Ammon's horn (tissue), 1 donor: ENCODE measurements around the gene IQSEC3.
"Not testable (repeated sequence)": the region's sequence is repeated elsewhere in the genome, so short reads cannot be mapped to it uniquely, and the experiment has no call there.

Source experiments
- DNase-seq: peaks from one replicate; pipeline ENCODE4 v3.0.0-alpha.2; 2016; ENCODE audit warnings: low spot score

Gene IQSEC3

DNA sequence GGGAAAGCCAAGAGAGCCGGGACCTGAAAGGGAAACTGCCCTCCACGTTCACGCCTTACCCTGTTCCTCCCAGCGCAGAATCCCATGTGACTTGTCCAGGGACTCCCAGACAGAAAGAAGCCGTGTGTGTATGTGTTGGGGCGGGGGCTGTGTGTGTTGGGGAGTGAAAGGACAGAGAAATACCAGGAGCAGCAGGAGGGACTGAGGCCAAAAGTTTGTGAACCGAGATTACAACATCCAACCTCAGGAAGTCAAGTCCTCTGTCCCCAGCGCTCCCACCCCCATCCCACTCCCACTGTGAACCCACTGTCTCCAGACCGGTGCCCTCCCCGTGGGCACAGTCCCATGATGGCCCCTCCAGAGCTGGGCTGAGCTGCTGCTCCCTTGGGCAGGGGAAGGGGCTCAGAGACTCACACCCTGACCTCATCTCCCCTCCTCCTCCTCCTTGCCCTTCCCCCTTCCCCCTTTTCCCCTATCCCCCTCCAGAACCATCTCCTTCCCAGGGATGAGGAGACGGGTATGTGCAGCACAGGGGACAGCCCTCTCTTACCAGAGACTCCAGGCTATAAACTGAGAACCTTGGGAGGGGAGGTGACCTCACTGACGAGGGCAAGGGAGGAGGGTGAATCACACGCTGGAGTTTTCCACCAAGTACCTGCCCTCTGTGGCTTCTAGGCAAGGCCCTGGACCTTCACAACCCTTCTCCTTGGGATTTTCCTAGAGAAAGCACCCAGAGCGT, 147.6 kb downstream of the IQSEC3 start, which contains the start of gene SLC6A12:
SLC6A12 (minus strand) TSS at position 155 of the 739 bp plus-strand sequence. CDS start 4,171 bp downstream, outside the sequence.
- no peak for DNase-seq

DNA sequence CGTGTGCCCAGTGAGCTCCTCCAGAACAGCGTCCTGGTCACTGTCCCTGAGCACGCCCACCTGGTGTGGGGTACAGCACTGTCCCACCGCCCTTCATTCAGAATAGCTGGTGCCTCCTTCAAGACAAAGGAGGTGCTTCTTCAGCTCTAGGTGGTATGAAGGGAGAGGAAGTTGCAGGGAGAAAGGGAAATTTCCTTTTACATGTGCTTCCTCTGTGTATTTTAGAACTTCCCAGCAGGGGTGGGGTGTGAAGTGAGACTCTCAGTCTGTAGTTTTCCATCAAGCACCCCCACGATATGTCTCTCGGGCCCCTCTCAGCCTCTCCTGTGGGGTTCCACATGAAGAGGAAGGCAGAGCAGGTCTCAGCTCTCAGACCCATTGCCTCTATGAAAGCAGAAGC, 148.5 kb downstream of the IQSEC3 start:
- DNase-seq = no peak

DNA sequence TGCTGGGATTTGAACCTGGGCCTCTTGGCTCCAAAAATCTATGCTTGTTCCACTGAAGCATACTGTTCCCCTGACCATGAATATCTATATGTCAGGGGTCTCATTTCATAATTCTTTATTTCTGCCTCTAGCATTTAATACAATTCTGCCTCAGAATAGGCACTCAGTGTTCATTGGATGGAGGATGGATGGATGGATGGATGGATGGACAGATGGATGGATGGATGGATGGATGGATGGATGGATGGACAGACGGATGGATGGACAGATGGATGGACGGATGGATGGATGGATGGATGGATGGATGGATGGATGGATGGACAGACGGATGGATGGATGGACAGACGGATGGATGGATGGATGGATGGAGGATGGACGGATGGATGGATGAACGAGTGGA, 150.5 kb downstream of the IQSEC3 start:
- not testable (repeated sequence) for DNase-seq

DNA sequence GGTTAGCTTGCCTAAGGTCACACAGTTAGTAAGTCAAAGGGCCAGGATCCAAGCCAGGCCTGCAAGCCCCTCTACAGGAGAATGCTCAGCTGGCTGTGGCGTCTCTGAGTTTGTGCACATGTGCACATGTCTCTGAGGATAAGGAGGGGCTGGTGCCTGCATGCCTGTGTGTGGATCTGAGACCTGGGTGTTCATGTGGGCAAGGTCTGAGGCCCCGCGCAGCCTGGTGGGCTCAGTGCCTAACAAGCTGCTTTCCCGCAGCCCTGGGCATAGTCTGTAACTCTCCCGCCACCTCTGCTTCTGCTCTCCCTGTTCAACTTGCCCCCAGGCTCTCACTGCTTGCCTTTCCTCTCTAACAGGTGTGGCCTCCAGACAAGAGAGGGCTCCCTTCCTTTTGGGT, 151.7 kb downstream of the IQSEC3 start:
- DNase-seq = no peak

DNA sequence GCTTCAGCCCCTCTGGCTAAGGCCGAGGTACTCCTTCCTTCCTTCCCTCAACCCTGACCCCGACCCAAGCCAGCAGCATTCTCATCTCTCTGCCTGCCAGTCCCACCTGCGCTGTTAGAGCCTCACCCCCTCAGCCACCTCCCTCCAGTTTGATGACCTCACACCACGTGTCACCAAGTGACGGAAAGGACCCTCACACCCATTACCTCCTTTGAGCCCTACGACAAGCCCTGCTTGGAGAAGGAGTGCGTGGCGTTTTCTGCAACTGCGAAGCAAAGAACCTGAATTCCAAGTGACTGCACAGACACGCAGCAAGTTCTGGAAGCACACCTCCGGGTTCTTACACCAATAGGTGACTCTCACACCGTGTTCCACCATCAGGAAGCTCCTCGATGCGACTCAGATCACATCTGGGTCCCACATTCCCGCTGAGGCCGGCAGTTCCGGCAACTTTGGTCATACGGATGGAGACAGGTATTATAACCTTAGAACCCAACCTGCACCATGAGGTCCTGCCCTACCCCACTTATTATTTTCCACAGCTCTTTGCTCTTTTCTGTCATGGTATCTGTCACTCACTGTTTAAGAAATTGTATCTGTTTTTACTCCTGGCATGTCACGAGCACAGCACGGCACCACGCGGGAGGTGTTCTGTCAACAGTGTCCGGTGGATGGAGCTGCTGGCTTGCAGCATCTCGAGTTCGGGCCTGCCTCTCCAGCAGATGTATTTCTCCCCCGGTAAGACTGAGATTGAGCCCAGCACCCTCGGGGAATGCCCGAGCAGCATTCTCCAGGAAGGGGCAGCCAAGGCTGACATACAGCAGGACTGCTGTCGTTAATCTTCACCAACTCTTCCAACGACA, 152.4 kb downstream of the IQSEC3 start:
- DNase-seq = no peak

DNA sequence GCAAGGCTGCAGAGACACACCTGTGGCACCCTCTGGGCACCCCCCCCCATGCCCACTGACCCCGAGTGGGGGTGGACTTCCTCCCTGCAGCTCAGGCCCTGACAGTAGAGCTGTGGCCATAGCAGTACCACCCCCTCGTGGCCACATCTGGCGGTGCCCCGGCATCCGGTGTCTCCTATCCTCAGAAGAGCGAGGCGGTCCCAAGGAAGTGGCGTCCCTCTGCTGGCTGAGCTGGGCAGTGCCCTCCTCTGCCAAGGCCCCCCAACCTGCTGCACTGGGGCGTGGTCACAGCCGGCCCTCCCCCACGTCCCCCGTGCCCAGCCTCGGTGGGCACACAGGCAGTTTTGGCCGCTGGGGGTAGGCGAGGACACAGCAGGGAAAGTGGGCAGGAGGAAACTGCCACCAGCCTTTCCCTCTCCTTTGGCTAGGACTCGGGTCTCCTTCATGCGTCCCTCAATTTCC, 153.4 kb downstream of the IQSEC3 start:
- peak; percentile 80 for DNase-seq

DNA sequence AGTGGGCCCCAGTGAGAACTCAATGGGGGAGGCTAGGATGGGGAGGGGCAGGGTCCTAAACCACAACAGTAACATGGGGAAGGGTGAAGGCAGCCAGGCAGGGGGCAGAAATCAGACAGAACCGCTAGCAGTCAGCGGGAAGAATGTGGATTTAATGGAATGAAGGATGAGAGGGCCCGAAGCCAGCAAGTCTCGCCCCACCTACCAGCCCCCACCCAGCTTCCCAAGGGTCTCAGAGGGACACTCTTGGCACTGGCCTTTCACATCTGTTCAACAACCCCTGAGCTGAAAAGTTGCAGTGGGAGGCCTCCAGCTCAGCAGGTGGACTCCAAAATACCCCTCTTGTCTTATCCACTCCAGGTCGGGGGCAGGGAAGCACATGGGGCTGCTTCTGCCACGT, 153.9 kb downstream of the IQSEC3 start:
- no peak for DNase-seq

DNA sequence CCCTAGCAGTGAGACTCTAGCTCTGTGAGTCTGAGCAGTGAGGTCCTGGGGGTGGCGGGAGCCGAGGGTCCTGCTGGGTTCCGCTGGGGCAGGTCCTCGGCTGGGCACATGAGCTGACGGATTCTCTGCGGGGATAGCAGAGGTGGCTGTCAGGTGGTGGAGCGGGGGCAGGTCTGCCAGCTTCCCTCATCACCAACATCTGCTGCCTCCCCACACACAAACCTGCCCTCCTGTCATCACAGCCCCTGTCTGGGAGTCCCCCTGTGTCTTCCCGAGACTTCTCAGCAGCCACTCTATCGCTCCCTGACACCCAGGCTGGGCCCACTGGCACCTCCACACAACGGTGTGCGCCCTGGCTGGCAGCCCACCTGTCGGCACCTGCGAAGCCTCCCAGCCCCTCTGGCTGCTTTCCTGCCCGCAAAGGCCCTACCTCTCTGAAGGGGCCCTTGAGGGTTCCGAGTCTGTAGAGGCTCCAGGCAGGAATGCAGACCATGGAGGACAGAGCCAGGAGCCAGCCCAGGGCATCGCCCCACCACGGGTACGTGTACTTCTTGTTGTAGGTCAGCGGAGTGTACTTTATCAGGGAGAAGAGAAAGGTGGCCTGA, 154.5 kb downstream of the IQSEC3 start:
- no peak for DNase-seq

DNA sequence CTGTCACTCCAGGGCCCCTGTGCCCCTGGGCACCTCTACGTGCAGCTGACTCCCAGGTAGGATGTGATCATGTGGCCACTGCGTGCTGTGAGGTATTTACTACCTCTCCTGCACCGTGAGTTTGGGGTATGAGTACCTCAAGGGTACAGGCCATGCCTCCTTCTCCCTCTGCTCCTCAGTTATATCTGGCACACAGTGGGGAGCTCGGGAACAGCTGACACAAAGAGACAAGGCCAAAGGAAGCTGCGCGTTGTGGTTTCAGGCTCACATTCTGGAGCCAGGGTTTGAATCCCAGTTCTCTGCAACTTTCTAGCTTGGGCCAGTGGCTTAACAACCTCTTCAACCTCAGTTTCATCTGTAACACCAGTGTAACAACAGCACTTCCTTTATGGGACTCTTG, 155.2 kb downstream of the IQSEC3 start:
- no peak for DNase-seq

DNA sequence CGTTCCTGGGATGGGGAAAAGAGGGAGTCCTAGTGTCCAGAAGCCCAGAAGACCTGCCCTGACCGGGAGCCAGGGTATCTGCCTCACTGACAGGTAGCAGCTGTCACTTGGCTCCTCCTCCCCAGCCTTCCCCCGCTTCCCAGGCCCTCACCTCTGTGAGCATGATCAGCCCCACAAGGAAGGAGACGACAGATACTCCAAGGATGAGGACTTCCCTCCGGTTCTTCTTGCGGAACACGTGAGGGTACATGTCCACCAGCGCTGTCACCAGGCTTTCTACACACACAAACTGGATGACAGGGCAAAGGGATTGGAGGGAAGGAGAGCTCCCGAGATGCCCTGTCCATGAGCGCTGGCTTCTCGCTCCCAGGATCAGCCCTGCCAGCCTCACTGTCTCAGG, 157.3 kb downstream of the IQSEC3 start:
- DNase-seq = no peak

DNA sequence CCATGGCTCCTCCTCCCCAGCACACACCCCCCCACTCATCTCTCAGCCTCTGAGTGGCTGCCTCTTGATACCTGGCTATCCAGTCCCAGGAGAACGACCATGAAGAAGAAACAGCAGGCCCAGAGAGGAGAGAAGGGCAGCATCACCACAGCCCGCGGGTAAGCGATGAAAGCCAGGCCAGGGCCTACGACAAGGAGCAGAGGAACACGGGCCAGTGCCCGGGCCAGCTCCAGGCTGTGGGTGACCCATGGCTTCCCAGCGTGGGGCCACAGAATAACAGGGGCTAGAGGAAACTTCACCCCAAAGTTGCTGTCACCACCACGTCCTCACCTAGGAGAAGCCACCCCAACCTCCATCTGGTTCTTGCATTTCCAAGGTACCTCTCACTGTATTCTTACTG, 157.8 kb downstream of the IQSEC3 start:
- no peak for DNase-seq

DNA sequence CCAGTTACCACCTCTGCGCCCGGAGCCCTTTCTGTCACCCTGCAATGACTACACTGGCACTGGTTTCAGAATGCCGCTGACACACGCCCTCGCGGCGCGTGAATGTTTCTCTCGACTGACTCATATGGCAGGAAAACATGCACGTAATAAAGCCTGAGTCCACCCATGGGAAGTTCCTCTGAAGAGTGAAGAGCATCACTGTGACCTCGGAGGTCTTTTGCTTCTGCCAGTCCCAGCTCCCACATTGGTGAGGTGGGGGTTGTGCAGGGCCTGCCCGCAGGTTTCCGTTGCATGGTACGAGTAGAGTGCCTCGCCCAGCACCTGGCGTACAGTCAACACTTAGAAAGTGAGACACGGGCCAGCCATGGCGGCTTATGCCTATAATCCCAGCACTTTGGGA, 158.4 kb downstream of the IQSEC3 start:
- no peak for DNase-seq

DNA sequence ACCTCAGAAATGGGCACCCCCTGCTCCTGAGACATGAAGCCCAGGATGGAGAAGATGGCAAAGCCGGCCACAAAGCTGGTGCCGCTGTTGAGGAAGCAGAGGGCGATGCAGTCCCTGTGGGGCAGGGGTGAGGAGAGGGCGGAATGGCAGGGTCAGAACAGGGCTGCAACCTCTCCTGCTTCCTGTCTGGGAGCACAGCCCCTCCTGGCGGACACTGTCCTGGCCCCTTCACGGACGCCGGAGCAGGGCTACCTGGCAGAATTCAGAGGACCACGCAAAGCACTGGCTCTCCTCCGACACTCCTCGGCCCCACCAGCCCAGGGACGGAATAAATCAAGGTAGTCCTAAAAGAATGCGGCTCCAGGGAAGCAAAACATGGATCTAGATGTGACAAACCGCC, 159.8 kb downstream of the IQSEC3 start:
- DNase-seq = no peak

DNA sequence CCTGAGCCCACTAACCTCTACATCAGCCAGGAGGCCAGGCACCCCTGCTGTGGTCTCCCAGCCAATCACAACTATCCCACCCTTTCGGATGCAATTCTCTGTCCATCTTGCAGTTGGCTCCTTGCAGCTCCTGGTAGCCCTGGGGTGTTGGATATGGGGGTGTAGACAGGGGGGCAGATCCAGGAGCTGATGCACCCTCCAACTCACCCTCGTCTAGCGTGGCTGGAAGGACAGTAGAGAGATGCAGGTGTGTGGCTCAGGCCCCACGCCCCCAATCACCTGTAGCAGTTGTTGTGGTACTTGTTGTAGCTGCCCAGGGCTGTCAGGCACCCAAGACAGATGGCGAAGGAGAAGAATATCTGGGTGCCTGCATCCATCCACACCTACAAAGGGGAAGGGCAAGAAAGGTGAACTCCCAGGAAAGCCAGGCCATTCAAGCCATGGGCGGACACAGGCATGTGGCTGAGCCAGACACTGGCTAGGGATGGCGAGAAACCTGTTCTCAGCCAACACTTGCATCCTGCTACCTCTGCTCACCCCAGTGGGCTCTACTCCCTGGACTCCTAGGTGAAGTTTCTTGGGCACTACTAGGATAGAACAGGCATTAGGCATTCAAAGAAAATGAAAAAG, 160.8 kb downstream of the IQSEC3 start:
- no peak for DNase-seq
